Heart left ventricle (tissue), 13 donors: ENCODE data around the gene SPTBN4.

Experiments used
- CTCF ChIP-seq, 12 donors: fragments of 200-600 bp; sonication (generic) in 4 of 12; IDR thresholded peaks; one replicate each; pipeline versions ENCODE4 v1.5.0 to v1.8.0; 2018 to 2022; ENCODE audit warnings: antibody characterized with exemption in 12 of 12, mild to moderate bottlenecking in 5 of 12
- POLR2A ChIP-seq, 2 donors: fragments of 450-650 bp; IDR thresholded peaks; one replicate each; pipeline ENCODE4 v1.6.1; 2017; ENCODE audit warnings: antibody characterized with exemption in 2 of 2, mild to moderate bottlenecking in 2 of 2, moderate library complexity in 2 of 2
- donor health status: ischemic (EF 13 %, LVEDD 7.1; RV severe dilation, severe dysfunction).
- donor health status: DM: no; HTN: yes; CAD: no.
- donor health status: DM: no; HTN: no; CAD: no.
- donor health status: ischemic (EF 25% LVEDD 6.9; RV normal size, moderate dysfunction).
- donor health status: ischemic (EF 25% LVEDD 5.7; RV mildly dilated, moderate dysfunction).
- donor health status: ischemic (EF 35%, LVEDD 5.7; RV mildly dilated, moderate dysfunction).
- donor health status: nonischemic (EF 11% LVEDD 7.7; RV severe dilation, severe dysfunction).
- donor health status: DM: yes; HTN: yes; CAD: no.
- donor health status: PGD.
- donor health status: ischemic (EF 29% LVEDD 5.4; RV normal size, mild dysfunction).
- donor health status: nonischemic (EF 23%, LVEDD 6.1; RV moderate dilation, normal function).

- TF ChIP-seq POLR2A (IDR thresholded peaks at IDR 0.05), result no peak
- no peak for TF ChIP-seq CTCF (IDR thresholded peaks at IDR 0.05)
Measured at GRCh38 chr19:40596608-40597328, 130.0 kb downstream of the SPTBN4 start.
